Measurements from ENCODE around the gene EPRS1. TPM values are rescaled to one million over a fixed set of nuclear protein-coding genes. Genes with fewer than 3 reads are reported as not detected.

Gene EPRS1
- total and polyA plus RNA-seq, 9 of the 15 experiments (the other 6 are each of a cell fraction or from before 2014, with no cell fraction given): 129 to 291 (median 248) TPM

GRCh38 chr1:220089650-220090556 lies 43.6 kb upstream of the EPRS1 start, which contains the start of gene BPNT1 (continued):
- TF ChIP-seq NKRF (IDR thresholded peaks at IDR 0.05; ENCODE audit: borderline replicate concordance) (peak; percentile 51), ATF1 (CRISPR knock-in tag; IDR thresholded peaks at IDR 0.05) (no peak), ATF1 (tag; IDR thresholded peaks at IDR 0.05) (peak; percentile 78), KAT7 (CRISPR knock-in tag; IDR thresholded peaks at IDR 0.05; ENCODE audit: borderline replicate concordance) (0 out of 2 replicates have a peak, but pooled peaks have one; percentile 27), BDP1 (IDR thresholded peaks at IDR 0.05; ENCODE audit: insufficient read depth, insufficient read length) (no peak), RFX5 (IDR thresholded peaks at IDR 0.05; ENCODE audit: low read depth, low read length) (peak; percentile 77), CTBP1 (IDR thresholded peaks at IDR 0.05; ENCODE audit: borderline replicate concordance) (peak; percentile 91; the same call in 1 of the 2 replicates), ZNF212 (CRISPR knock-in tag; IDR thresholded peaks at IDR 0.05) (no peak), DNMT1 (IDR thresholded peaks at IDR 0.05) (0 out of 2 replicates have a peak, but pooled peaks have one; percentile 40), ZKSCAN8 (CRISPR knock-in tag; IDR thresholded peaks at IDR 0.05) (no peak), ZNF124 (CRISPR knock-in tag; IDR thresholded peaks at IDR 0.05) (no peak), FOXK2 (conservative IDR thresholded peaks at IDR 0.05 in 1 of 2, IDR thresholded peaks at IDR 0.05 in 1 of 2; ENCODE audit: low read depth in 2 of 2) (peak; percentile 78 to 83), ZNF280A (IDR thresholded peaks at IDR 0.05; ENCODE audit: low read depth, partially characterized antibody) (no peak), SMARCA4 (IDR thresholded peaks at IDR 0.05) (peak; percentile 53), MAX (CRISPR knock-in tag; IDR thresholded peaks at IDR 0.05) (peak; percentile 53; the same call in 1 of the 2 replicates), E2F6 (IDR thresholded peaks at IDR 0.05; ENCODE audit: borderline replicate concordance in 1 of 2, extremely low read depth in 1 of 2, insufficient read depth in 1 of 2, insufficient read length in 1 of 2, low read depth in 1 of 2, low read length in 1 of 2, poor library complexity in 1 of 2, severe bottlenecking in 1 of 2) (peak in 1 of 2 experiments; percentile 43), ZNF232 (CRISPR knock-in tag; IDR thresholded peaks at IDR 0.05) (no peak), ZNF79 (CRISPR knock-in tag; IDR thresholded peaks at IDR 0.05; ENCODE audit: low read depth) (0 out of 2 replicates have a peak, but pooled peaks have one; percentile 14), CEBPB (tag; IDR thresholded peaks at IDR 0.05) (peak; percentile 44; the same call in 1 of the 2 replicates), ZNF239 (CRISPR knock-in tag; IDR thresholded peaks at IDR 0.05) (peak; percentile 4; the same call in 1 of the 2 replicates)
